NCI-H1092 (cell line): ENCODE measurements around the gene CAPN12.

Experiments
- DNase-seq: peaks from one replicate; lab custom pipeline; 2025; lab: John Stamatoyannopoulos, UW

Gene CAPN12

DNA sequence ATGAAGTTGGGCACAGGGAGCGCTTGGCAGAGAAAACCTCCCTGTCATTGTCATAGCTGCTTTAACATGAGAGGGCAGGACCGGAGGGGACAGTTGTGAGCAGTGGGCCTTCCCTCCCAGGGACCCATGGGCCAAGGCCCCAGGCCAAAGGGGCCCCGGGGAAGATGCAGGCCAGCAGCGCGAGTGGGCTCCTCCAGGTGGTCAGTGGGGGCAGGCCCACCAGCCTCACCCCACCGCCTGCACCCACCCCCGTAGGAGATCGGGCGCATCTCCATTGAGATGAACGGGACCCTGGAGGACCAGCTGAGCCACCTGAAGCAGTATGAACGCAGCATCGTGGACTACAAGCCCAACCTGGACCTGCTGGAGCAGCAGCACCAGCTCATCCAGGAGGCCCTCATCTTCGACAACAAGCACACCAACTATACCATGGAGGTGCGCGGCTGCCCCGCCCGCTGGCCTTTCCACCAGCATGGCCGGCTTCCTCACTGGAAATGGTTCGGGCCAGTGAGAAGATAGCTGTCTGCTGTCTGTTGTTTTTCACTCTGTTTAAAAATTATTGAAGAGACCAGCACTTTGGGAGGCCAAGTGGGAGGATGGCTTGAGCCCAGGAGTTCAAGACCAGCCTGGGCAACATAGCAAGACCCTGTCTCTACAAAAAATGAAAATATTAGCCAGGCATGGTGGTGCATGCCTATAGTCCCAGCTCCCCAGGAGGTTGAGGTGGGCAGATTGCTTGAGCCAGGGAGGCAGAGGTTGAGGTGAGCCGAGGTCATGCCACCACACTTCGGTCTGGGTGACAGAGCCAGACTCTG is 18.6 kb downstream of the CAPN12 start:
- no peak for DNase-seq

DNA sequence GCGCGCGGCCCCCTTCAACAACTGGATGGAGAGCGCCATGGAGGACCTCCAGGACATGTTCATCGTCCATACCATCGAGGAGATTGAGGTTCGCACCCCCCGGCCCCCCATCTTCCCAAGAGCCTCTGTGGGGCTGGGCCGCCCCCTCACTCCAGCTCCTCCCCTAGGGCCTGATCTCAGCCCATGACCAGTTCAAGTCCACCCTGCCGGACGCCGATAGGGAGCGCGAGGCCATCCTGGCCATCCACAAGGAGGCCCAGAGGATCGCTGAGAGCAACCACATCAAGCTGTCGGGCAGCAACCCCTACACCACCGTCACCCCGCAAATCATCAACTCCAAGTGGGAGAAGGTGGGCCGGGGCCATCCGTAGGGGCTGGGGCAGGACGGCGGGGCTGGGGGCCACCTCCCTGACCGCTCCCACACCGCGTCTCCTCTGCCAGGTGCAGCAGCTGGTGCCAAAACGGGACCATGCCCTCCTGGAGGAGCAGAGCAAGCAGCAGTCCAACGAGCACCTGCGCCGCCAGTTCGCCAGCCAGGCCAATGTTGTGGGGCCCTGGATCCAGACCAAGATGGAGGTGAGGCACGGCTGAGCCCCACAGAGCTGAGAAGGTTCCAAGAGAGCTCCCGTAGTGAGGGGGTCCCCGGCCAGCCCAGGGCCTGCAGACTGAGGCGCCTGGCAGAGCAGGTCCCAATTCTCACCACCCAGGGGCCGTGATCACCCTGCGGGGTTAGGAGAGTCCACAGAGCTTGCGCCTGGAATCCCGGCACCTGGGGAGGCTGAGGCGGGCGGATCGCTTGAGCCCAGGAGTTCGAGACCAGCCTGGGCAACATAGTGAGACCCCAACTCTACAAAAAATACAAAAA is 20.1 kb downstream of the CAPN12 start:
- DNase-seq: no peak

DNA sequence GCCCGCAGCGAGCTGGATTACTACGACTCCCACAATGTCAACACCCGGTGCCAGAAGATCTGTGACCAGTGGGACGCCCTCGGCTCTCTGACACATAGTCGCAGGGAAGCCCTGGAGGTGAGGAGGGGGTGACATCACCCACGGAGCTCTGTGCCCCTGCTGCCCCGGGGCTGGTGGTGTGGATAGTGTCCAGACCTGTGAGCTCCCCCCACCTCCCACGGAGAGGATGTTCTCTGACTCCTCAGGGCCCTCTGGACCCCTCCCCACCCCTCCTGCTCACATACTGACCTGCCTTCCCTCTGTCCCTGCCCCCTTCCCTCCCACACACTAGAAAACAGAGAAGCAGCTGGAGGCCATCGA is 20.7 kb downstream of the CAPN12 start:
- DNase-seq: no peak

DNA sequence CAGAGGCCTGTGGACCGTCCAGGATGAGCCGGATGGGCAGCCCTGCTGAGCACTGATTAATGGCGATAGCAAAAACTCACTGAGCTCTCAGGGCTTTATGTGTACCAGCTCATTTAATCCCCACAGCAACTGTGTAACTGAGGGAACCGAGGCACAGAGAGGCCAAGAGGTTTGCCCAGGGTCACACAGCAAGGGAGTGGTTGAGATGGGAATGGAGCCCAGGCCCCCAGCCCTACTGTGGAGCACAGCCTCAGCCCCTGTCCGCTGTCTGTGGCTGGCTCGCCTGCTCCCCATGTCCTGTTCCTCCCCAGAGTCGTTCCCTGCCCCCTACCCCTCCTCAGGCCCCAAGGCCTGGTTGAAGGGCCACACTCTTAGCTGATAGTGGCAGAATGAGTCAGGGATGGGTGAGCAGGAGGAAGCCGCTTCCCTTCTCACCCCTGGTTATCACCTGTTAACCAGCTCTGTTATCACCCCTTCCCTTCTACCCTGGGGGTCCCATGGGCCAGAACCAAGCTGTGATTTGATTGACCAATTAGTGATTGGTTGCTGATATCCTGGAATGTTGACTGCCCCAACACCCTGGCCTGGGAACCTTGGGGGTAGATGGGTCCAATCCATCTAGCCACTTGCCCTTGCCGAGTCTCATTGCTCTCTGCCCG is 21.2 kb downstream of the CAPN12 start:
- no peak for DNase-seq

DNA sequence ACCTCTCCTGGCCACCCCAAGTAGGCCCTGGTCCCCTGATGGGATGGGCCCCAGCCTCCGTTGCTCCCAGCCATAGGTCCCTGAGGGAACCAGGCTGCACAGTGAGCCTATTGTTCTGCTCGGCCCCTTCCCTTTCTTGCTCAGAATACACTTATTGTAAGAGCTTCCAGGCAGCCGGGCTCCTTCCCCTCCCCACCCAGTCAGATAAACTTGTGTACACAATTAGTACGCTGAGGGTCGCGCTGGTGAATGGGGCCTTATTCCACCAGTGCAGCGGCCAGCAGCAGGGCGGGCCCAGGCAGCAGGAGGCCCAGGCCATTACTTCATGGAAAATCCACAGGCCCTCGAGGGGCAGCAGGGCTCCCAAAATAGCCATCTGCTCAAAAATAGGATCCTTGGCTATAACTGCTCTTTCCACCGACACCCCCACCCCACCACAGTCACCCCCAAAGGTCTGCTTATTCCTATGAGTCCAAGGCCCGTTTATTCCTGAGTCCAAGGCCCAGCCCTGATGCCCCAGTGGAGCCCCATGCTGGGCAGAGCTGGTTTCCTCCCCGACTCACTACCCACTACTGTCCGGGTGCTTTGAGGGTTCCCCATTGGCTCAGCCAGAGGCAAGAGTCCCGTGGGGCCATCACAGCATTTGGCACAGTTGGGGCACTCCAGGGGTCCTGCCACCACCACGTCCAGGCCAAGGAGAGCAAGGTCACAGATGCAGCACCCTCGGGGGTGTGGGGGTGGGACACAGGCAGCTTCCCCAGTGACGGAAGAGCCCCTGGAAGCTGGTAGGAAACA is 22.1 kb downstream of the CAPN12 start:
- DNase-seq: no peak

DNA sequence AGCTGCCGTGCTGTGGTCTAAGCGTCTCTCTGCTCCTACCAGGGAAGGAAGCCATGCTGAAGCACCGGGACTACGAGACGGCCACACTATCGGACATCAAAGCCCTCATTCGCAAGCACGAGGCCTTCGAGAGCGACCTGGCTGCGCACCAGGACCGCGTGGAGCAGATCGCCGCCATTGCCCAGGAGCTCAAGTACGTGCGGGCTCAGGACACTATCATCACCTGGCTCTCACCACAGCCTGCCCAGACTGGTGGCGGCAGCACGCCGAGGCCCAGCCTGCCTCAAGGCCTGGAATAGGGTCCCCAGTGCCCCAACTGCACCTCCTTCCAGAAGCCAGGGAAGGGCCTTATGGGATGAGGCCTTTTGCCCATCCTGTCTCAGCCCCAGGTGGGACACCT is 22.8 kb downstream of the CAPN12 start:
- DNase-seq: no peak

DNA sequence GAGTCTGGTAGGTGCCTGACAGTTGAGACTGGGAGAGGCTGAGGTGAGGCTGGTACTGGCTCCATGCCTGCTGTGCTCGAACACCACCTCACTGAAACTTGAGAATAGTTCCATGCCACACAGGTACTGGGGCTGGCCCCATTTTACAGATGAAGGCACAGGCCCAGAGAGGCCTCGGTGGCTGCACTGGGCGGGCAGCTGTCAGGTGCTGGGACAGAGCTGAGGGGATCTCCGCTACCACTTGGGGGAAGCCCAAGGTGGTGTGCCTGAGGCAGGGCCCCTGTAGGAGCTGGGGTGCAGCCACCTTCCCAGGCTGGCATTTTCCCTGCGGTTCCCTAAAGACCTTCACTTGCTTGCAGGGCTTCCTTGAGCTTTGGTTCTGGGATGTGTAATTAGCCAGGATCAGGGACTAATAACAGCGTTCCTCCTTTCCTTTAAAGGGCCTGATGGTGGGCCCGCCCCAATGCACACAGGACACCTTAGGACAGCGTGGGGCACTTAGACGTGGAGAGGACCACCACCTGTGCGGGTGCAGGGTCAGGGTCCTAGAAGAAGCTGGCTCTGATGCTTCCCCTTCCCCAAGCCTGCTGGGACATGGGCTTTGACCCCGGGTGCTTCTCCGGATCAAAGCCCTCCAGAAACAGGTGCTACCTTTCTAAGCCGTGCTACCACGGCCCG is 23.6 kb downstream of the CAPN12 start:
- no peak for DNase-seq

DNA sequence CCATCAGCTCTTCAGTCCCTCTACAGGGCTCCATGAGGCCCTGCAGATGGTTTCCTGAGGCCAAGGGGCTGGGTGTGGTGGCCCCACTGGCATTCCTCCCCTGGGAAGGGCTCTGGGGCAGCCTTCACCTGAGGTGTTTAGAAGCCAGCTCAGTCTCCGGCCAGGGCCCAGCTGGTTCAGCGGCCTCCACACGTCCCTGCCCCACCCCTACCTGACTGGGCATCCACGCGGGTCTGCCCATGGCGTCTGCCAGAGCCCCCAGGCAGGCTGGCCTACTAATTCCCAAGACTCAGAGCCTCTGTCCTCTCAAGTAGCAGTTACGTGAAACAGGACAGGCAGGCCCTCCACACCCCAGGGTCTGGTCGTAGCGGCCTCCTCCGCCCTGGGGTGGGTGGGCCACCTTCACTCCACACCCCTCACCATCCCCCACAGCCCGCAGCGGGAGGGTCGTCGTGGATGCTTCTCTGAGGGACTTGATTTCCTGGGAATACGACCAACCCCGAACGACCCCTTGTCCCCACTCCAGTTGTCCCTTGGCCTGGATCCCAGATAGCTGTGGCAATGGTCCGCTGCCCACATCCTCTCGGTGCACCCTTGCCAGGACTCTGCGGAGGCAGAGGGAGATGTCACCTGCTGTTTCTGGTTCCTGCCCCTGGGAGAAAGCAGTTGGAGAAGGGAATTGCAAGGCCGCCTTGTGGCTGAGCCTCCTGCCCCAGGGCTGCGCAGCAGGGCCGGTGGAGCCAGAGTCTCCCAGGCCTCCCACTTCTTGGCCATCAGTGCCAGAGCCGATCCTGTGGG is 24.3 kb downstream of the CAPN12 start:
- no peak for DNase-seq

DNA sequence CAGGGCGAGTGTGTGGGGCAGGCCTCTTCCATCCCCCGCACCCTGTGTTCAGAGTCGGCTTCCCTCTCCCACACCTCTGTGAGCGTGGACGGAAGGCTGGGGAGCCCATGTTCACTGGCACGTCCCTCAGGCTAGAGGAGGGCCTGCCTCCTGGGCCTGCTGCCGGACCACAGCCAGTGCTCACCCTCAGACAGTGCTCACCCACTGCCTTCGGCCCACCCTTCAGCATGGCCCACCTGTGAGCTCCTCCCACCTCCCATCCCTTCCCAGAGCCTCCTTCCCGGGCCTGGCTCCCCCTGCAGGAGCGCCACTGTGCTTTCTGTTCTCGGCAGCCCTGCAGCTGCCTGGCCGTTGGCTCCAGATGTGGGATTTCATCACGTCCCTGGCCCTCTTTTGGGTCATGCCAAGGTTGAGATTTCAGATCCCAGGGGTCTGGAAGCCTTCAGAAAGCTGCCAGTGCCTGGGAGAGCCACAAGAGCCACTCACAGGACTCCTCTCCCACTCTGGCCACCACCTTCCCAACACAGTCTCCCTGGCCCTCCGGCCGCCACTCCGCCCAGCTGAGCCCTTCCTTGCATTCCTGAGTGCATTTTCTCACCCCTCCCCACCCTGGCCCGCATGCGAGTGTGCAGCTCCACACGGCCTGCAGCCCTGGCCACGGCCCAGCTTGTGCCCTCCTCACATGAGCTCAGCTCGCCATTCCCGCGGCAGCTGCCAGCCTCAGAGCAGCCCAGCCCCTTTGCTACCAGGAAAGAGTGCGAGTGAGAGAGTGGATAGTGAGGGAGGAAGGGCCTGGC is 25.3 kb downstream of the CAPN12 start:
- no peak for DNase-seq

DNA sequence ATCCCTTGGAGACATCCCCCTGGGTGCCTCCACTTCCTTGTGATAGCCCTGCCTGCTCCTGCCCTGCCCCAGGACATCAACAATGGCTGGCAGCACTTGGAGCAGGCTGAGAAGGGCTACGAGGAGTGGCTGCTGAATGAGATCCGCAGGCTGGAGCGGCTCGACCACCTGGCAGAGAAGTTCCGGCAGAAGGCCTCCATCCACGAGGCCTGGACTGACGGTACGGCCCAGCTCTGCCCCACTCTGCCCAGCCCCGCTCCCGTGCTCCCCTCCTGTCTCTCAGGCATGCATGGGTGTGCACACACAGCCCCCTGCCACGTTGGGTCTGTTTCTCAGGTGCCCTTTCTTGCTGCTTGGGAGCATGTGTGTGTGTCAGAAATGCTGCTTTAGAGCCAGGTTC is 26.4 kb downstream of the CAPN12 start:
- DNase-seq: no peak

DNA sequence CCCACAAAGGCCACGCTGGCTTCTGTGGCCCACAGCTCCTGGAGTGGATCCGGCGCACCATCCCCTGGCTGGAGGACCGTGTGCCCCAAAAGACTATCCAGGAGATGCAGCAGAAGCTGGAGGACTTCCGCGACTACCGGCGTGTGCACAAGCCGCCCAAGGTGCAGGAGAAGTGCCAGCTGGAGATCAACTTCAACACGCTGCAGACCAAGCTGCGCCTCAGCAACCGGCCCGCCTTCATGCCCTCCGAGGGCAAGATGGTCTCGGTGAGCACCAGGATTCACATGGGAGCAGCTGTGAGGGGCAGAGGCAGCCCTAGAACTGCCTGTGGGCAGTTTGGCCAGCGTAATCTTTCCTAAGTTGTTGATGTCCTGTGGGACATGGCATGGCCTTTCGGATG is 27.2 kb downstream of the CAPN12 start:
- no peak for DNase-seq

DNA sequence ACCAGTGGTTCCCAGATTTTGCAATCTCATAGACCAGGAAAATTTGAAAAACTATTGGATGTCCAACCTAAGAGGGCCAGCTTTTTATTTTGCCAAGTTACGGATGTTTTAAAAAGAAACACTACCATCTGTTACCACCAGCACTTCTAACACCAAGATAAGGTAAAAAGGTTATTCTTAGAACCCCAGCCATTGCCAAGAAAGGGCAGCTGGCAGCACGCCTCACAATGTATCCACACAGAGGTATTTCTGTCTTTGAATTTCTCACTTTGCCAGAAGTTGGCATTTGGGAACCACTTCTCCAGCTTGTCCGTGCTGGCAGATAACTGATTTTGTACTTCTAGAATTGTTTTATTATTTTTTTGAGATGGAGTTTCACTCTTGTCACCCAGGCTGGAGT is 28.7 kb downstream of the CAPN12 start:
- DNase-seq: no peak

DNA sequence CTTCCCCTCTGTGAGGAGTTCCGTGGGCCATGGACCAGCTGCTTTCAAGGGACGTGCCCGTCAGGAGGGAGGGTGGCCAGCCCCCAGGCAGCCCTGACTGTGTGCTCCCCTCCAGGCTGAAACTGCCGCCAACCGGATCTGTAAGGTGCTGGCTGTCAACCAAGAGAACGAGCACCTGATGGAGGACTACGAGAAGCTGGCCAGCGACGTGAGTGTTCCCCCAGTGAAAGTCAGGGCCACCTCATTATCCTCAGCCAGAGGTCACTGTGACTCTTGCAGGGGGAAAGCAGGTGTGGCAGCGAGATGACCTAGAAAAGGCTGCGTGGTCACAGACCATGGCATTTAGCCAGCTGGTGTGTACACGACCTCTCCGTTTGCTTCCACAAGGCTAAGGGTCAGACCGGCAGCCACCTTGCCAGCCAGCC is 29.9 kb downstream of the CAPN12 start:
- DNase-seq: no peak

DNA sequence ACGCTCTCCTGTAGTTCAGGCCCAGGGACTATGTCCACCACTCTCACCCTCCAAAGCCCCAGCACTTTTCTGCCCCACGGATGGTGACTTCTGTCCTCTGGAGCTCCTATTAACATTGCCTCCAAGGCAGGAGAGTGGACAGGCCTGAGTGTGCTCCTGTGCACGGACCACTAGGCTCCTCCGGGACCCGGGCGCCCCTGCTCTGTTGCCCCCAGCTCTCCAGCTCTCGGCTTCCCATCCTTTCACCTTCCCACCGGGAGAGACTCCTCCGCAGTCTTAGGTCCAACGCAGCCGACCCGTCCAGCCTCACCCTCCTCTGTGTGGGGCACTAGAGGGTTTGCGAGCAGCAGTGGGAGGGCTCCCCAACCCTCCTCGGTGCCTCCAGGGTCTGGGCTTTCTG is 30.4 kb downstream of the CAPN12 start:
- DNase-seq: no peak

DNA sequence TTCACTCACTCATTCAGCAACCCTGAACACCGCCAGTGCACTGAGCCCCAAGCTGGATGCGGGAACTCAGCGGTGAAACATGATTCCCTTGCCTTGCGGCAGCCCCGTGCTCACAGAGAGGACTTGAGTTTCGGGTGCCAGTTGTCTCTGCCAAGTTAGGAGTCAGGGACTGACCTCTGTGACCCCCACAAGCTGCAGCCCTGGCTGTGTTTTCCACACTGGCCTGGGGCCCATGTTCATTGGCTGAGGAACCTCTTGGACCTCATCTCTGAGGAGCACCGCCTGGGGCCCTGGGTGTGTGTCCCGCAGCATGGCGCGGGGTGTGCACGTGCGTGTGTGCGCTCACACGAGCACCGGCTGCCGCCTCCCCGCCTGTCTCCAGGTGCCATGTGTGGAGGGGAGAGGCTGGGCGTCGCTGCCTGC is 31.0 kb downstream of the CAPN12 start:
- DNase-seq: no peak

DNA sequence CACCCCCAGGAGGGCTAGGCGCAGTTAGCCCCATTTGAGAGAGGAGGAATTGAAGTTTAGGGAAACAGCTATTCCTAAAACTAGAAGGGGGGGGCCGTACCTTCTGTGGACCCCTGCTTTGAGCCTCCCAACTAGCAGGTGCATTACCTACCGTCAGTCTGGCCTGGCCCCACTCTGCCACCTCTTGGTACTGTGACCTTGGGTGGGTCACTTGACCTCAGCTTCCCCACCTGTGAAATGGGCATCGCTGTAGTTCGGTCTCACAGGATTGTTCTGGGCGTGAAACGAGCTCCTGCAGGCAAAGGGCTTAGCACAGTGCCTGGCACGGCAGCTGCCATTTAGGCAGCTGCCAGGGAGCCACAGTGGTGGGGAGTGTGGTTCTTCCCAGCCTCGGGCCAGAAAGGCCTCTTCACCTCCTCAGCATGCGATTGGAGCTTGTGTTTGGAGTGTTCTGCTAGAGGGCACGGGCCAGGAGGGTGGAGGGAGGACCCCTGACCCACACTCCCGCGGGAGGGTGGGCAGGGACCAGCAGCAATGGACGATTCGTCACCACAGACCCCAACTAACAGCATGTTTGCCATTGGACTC is 32.0 kb downstream of the CAPN12 start:
- DNase-seq: no peak

DNA sequence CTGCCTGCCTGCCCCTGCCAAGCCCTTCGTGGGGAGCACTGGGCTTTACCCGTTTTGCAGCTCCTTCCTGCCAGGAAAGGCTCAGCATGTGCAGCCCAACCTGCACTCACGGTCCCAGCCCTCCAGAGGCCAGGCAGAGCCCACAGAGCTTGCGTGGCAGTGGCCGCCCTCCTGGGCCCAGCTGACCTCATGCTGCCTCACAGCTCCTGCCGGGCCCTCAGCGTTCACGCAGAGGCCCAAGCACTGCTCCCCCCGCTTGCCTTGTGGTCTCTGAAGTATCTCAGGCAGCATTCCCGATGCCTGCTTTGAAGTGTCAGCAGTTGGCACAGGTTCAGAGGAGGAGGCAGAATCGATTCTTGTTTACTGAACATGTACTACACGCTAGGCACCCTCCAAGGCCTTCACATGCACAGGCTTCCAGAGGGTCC is 32.5 kb downstream of the CAPN12 start:
- DNase-seq: peak; percentile 13

DNA sequence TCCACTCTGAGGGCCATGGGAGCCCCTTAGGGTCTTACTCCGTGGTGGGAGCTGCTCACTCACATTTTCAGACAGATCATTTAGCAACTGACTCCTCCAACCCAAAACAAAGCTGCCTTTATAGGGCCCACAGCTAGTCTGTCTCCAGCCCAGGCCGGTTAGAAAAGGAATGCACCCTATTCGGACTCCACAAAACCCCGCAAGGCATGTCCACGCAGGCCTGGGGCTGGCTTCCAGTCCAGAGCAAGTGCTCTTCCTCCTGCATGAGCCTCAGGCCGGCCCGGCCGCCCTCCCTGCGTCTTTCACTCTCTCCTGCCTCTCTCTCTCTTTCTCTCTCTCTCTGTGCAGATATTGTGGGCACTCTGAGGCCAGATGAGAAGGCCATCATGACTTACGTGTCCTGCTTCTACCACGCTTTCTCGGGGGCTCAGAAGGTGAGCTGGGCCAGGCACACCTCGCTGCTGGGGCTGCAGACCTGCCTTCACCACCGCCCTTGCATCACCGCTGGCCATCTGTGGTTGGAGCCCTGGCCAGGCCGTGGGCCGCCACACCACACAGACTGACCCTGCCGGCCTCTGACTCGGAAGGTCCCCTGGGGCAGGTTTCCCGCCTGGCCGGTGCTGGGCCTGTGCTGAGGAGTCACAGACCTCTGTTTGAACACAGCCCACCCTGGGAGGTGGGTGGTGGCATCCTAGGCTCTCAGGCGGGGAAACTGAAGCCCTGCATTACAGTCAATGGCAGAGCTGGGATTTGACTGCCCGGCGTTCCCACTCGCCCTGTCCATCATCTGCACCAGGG is 33.1 kb downstream of the CAPN12 start:
- DNase-seq: no peak

DNA sequence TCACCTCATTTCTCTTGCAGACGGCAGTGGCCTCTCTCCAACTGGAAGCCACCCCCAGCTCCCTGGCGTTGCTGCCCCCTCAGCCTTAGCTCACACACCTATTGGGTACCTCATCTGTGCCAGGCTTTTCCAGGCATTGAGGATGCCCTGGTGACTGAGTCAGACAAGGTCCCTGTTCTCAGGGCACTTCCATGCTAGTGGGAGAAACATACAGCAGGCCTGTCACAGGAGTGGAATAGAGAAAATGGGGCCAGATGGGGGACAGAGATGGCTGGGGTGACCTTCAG is 33.9 kb downstream of the CAPN12 start:
- no peak for DNase-seq
